SHP77 treated with DMSO at 0.1 percent for 48 hours (cell line): ENCODE results near the gene IRF3.

Experiments
- DNase-seq: peaks from one replicate; lab custom pipeline; 2025; lab: John Stamatoyannopoulos, UW

IRF3 gene

DNA sequence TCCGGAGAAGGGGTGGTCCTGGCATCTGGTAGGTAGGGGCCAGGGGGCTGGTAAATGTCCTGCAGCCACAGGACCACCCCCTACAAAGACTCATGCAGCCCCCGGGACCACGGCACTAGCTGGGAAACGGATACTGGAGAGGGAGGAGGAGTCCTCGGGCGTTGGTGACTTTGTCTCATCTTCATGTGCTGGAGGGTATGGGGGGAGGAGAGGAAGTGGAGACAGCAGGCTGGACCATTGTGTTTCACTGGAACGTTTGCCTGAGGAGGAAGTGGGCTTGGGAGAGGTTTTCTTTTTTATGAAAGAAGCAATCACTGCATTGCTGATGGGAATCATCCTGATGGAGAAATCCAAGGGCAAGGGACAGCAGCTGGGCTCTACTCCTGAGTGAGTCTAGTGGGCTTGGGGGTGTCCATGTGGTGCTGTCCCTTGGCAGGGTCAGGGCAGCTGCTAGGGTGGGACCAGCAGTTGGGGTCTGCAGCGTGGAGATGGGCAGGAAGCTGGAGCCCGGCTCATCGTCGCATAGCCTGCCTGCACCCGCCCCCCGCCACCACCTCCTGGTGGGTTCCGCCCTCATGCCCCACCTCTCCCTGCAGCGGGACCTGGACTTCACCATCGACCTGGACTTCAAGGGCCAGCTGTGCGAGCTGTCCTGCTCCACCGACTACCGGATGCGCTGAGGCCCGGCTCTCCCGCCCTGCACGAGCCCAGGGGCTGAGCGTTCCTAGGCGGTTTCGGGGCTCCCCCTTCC lies 22.1 kb upstream of the IRF3 start:
- DNase-seq, result no peak

DNA sequence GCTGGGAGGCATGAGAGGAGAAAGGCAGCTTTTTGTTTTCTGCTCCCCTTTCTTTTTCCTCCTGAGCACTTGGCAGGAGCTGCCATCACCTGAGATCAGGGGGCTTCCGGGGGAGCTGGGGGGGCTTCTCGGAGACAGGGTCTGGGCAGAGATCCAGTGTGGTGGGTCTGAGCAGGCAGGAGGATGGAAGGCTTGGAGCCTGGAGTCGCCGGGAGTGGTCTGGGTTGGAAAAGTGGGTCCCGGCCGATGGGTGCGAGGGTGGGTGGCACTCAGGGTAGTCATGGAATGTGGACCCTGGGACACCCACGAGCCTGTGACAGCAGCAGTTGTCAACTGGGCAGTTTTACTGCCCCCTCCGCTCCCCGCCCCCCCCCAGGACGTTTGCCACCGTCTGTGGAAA lies 21.5 kb upstream of the IRF3 start:
- no peak for DNase-seq

DNA sequence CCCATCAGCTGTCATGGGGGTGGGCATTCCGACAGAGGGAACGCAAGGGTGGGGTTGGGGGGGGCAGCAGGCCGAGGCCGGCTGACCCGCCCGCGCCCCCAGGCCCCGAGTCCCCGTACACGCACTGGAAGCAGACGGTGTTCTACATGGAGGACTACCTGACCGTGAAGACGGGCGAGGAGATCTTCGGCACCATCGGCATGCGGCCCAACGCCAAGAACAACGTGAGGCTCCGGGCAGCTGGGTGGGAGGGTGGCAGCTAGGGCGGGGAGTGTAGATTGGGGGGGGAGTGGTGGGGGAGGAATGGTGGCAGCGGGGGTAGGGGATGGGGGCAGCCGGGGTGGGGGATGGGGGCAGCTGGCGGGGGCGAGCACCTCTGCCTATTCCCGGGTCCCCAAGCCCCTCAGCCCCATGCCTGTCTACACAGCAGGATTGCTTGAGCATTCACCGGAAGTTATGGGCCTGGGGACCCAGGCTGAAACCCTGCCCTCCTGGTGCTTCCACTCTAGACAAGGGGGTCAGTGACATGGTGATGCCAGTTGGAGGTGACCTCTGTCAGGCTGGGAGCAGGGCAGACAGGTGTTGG lies 20.9 kb upstream of the IRF3 start:
- DNase-seq, result no peak

DNA sequence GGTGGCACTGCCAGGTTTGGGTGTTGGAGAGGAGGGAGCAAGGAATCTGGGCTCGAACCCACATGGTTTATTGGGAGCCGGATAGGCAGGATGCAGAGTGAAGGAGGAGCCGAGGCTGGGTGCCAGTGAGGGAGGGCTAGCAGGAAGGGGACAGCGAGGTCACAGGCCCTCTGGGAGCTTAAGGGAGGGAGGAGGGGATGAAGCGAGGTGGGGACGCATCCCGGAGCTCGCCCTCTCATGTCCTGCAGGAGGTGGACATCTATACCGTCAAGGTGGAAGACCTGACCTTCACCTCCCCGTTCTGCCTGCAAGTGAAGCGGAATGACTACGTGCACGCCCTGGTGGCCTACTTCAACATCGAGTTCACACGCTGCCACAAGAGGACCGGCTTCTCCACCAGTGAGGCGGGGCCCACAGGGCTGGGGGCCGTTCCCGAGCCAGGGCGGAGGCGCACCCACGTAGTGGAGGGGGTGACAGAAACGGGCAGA lies 20.2 kb upstream of the IRF3 start:
- DNase-seq, result no peak

DNA sequence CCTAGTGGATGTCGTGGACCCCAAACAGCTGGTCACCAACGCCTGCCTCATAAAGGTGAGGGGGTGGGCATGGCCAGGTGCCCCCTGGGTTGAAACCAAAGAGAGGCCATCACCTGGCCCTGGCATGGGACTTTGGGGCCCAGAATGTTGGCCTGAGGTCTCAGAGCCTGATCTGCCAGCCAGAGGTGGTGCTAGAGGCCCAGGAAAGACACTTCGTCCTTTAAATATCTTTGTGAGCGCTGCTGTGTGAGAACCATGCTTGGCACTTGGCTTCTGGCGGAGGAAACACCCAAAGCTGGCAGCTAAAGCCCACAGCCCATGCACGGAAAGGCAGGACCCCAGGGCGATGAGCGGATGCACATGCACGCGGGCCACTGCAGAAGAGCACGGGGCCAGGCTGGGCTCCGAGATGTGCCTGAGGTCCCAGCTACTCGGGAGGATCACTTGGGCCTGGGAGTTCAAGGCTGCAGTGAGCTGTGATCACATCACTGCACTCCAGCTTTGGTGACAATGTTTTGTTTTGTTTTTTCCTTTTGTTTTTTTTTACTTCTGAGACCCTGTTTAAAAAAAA lies 19.4 kb upstream of the IRF3 start:
- no peak for DNase-seq

DNA sequence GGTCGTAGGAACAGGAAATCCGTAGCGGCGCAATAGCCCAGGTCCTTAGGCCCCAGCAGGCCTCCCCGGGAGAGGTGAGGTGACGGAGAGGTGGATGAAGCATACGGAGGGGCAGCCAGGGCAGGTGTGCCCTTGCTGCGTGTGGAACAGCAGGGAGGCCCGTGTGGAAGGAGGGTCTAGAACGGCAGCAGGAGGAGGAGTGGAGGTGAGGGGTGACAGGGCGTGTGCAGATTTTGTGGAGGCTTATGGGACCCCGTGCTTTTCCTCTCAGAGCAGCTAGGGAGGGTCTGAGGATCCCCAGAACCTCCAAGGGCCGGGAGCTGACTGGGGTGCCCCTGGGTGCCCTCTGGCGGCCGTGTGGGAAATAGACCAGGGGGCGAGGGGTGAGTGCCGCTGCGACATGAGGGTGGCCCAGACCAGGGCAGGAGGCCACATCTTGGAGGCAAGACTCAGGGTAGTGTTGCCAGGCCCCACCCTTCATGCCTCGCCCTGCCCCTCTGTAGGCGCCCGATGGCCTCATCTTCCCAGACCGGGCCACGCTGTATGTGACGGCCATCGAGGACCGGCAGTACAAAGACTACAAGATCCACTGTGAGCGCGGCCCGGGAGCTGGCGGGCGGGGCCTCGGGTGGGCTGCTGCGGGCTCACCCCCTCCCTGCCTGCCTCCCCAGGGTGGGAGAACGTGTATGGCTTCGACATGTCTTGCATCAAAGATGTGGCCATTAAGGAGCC lies 18.8 kb upstream of the IRF3 start:
- DNase-seq, result no peak

DNA sequence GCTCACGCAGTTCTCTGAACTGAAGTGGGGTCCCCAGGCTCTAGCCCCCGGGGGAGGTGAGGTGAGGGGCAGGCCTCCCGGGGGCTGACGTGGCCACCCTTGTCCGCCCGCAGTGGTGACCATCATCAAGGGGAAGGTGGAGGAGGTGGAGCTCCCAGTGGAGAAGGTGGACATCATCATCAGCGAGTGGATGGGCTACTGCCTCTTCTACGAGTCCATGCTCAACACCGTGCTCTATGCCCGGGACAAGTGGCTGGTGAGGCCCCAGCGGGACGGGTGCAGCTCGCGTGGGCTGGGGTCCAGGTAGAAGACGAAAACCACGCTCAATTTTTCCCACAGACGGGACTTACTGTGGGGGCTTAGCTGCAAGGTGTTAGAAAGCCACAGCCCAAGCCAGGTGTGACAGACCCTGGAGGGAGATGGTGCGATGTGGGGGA lies 18.2 kb upstream of the IRF3 start:
- DNase-seq, result no peak

DNA sequence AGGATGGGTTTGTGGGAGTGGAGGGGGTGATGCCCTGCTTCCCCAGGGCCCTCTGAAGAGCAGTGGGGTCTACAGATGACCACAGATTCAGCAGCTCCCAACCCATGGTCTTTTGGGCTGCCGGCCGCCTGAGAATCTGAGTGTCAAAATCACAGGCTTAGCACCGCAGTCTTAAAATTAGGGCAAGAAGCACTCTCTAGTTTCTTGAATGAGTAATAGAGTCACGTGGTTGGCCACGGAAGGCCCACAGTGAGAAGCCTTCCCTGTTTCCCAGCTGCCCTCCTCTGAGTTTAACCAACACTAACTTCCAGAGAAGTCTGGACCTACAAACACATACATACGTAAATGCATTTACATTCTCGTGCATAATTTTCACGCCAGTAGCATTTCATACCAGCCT lies 16.6 kb upstream of the IRF3 start:
- DNase-seq, result no peak

DNA sequence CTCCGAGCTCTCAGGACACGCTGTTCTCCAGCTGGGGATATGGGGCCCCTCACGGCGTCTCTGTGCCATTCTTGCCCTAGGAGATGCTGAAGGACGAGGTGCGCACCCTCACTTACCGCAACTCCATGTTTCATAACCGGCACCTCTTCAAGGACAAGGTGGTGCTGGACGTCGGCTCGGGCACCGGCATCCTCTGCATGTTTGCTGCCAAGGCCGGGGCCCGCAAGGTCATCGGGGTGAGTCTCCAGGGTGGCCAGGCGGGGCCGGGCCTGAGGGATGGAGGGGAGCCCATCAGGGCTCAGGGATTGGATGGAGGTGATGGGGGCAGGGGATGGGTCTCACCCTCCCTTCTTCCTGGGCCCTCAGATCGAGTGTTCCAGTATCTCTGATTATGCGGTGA lies 16.2 kb upstream of the IRF3 start:
- no peak for DNase-seq

DNA sequence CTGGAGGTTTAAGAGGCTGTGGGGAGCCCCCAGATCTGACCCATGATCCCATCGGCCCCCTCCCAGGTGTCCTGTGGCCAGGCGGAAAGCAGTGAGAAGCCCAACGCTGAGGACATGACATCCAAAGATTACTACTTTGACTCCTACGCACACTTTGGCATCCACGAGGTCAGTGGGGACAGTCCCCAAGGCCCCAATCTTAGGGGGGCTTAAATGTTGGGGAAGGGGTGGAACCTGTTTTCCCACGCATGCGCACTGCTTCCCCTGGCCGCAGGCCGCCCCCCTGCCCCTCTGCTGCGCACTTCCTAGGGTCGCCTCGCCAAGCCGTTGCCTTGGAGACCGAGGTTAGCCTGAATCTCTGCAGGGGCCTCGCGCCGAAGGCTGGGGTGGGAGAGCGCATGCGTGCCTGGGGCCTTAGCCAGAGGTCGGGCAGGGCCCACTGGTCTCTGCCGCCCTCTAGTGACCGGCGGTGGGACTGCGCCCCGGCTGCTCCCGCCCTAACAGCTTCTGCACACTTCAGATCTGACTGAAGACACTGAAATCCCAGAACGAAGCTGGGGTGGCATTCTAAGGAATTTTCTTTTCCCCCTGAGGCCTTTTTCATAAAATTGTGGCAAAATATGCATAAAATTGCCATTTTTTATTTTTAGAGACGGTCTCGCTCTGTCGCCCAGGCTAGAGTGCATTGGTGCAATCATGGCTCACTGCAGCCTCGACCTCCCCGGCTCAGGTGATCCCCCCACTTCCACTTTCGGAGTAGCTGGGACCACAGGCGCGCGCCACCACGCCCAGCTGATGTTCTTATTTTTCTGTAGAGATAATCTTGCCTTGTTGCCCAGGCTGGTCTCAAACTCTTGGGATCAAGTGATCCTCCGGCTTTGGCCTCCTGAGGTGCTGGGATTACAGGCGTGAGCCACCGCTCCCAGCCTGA lies 15.0 kb upstream of the IRF3 start:
- peak; percentile 63 for DNase-seq

DNA sequence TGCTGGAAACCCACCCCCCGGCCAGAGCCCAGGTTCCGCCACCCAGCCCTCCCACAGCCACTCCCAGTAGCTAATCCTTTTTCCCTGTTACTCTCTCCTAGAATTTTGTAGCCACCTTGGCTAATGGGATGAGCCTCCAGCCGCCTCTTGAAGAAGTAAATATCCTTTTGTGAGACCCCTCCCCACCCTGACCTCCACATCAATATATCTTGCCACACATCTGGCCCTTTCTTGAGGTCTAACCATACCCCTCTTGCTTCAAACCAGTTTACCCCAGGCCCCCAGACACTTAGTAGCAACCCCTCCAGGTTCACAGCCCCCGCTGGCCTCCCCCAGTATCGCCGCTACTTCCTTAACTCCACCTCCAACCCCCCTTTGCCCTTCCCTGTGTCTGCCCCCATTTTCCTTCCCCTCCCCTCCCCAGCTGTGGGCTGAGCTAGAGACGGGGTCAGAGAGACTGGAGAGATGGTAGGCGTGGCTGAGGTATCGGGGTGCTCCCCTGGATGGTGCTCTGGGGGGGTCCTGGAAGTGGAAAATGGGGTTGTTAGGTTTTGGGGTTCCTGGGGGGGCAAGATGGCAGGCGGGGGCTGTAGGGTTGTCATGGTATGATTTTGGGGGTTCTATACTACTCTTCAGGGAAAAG lies 14.2 kb upstream of the IRF3 start:
- no peak for DNase-seq

DNA sequence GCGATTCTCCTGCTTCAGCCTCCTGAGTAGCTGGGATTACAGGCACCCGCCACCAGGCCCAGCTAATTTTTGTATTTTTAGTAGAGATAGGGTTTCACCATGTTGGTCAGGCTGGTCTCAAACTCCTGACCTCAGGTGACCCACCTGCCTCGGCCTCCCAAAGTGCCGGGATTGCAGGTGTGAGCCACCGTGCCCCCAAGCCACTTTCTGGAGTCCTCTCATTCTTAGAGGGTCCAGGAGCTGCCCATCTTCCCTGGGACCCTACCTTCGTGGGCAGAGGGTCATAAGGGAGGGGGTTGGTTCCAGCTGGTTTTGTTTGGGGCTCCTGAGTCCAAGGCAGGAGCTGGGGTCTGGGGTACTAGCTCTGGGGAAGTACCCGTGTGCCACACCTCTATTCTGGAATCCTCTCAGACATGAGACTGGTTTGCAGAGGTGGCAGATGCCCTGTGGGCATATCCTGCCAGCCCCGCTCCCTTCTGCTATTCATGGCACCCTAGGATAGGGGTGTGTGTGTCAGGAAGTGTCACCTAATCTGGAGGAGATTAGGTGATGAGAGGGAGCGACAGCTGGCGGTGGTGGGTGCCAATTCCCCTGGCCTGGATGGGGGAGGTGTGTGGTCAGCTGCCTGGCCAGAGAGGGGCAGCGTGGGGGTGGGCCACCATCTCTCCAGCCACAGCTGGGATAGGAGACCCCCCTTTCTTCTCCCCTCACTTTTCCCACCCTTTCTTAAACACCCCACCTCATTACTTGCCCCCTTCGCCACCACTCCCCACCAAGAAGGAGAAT lies 13.5 kb upstream of the IRF3 start:
- no peak for DNase-seq

DNA sequence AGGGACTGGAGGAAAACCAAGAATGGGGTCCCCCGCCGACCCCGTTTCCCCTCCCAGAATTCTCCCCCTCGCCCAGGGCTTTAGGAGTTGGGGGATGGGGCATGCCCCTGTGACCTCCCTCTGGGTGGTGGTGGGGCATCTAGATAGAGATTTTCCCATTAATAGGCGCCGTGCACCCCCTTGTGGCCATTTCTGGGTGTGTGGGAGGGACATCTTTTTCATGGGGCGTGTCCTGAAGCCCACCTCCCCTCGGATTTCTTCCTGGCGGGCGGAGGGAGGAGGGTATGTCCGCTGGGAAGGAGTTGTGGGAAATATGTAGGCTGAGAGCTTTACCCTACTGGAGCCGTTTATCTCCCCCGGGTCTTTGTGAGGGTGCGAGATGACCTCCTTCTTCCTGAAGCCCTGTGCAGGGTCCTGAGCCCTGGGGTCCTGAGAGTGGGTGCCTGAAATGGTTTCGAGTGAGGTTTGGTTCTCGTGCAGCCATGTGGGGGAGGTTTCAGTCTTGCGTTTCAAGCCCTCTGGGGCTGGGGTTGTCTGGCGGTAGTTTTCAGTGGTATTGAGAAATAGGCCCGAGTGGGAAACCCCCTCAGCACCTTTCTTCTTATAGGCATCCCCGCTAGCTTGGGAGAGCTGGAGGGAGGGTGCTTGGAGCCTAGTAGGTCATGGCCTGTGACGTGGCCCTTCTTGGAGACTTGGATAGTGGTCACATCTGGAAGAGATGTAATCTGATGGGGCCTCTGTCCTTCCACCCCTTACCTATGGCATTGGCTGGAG lies 12.4 kb upstream of the IRF3 start:
- peak; percentile 45 for DNase-seq

DNA sequence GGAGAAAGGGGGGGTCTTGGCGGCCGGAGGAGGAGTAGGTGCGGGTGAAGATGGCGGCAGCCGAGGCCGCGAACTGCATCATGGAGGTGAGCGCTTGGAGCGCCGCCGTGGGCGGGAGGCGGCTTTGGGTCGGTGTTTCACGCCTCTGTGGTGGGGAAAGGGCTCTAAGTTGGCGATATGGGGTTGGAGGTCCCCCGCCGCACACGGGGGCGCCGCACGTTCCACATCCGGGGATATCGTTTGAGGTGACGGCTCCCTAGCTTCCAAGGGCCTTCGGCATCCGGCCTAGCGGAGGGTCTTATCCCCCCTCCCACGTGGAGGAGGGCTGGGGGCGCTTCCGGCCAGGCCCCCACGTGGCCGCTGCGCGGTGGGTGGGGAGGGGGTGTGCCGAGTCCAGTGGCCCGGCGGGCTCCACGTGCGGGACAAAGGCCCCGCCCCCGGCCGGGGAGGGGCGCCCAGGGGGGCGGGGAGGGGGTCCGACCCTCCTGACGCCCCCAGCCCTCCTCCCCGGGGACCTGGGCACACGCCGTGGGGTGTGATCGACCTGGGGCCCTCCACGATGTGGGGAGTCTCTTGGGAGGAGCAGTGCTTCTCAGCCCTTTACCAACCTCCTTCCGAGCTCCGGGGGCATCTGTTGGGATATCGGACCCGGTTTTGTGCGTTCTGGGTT lies 11.7 kb upstream of the IRF3 start, which contains the start of gene PRMT1:
Gene PRMT1 (plus strand): TSS at position 41 of the 670 bp plus-strand sequence. CDS start 10 bp downstream, at position 51.
- DNase-seq, result no peak

DNA sequence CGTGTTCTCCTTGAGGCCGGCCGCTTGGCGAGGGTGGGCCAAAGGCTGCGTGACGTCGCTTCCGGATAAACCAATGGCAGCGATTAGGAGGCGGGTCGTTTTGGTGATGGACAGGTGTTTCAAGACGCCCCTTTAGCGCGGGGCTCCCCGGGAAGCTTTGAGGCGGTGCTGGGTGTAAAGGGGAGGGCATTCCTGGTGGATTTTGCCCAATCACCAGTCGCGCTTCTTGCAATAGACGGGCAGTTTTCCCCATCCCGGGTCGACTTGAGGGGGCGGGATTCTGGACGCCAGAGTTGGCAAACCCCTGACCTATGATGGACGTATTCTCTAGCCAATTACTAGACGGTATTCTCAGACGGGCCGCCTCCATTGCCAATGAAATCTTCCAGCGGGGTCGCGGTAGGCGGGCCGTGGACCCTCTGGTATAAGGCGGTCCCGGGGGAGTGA lies 11.2 kb upstream of the IRF3 start:
- DNase-seq, result peak; percentile 100

DNA sequence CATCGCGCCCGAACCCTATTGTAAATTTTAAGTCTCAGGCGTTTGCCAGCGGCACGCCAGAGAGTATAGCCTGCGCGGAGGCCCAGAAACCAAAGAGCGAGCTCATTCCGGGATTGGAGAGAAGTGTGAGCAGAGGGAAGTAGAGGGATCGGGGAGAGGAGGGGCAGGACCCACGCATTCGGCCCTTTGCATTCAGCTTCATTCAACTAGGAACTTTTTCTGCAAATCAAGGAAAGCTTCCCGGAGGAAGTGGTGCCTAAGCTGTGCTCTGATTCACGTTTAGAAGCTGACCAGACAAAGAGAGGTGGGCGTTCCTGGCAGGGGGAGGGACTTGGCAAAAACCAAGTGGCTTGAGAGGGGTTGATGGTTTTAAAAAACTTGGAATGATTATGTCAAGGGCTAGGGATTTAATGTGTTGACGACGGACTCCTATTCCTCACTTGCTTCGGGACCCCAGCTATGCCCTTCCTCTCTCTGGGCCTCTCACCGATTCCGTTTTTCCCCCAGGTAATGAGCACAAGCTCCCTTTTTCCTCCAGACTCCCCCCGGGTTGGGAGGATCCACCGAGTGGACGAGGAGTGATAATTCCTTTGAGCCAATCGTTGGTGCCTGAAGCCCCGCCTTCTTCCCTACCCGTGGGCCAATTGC lies 10.6 kb upstream of the IRF3 start:
- peak; percentile 97 for DNase-seq

DNA sequence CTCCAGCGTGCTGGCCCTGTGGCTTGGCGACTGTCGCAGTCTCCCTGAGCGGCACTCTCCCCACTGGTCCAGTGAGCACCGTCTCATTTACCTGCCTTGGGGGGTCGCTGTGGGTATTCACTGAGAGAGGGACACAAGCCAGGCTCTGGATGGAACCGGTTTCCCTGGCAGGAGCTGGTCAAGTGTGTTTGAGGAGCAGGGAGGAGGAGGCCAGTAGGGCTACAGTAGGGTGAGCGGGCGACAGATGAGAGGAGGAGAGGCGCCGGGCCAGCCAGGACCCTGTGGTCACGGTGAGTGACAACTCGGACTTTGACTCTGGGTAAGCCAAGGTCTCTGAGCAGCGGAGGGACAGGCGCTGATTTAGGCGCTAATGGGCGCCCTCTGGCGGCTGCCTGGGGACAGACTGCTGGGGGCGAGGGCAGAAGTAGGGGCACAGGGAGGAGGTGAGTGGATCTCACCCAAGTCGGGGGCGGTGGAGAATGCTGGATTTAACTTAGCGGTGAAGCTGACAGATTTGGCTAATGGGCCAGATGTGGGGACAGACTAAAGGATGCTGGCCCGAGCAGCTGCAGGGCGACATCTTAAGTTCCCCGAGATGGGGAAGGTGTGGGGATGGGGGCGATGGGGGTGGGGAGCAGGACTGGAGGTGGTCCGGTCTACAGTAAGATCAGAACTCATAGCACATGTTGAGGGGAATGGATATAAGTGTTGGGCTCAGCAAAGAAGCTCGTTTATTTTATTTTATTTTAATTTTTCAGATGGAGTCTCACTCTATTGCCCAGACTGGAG lies 6.7 kb upstream of the IRF3 start:
- peak; percentile 68 for DNase-seq
